GM10847 (cell line): ENCODE results near the gene RPN1.

ENCODE experiments used
- POLR2A ChIP-seq: IDR thresholded peaks from 2 replicates; pipeline ENCODE4 v1.6.1; 2011; ENCODE audit not compliant: insufficient read length; ENCODE audit errors: extremely low read depth

The RPN1 gene

GRCh38 chr3:128650096-128651050 lies at the start of gene RPN1:
RPN1 (minus strand) TSS chr3:128650818; CDS start chr3:128650800, 18 bp downstream.
- TF ChIP-seq POLR2A: peak; percentile 89

- TF ChIP-seq POLR2A: no peak
Measured at GRCh38 chr3:128698211-128699047, 47.8 kb upstream of the RPN1 start.

- TF ChIP-seq POLR2A: no peak
Measured at GRCh38 chr3:128697341-128697740, 46.7 kb upstream of the RPN1 start.

GRCh38 chr3:128693696-128694095 lies 43.1 kb upstream of the RPN1 start:
- no peak for TF ChIP-seq POLR2A

GRCh38 chr3:128689060-128689459 lies 38.4 kb upstream of the RPN1 start:
- no peak for TF ChIP-seq POLR2A

- no peak for TF ChIP-seq POLR2A
Measured at GRCh38 chr3:128686465-128686864, 35.8 kb upstream of the RPN1 start.

- TF ChIP-seq POLR2A: no peak
Measured at GRCh38 chr3:128684986-128685726, 34.5 kb upstream of the RPN1 start.

GRCh38 chr3:128683957-128684356 lies 33.3 kb upstream of the RPN1 start:
- no peak for TF ChIP-seq POLR2A

- no peak for TF ChIP-seq POLR2A
Measured at GRCh38 chr3:128681369-128681829, 30.8 kb upstream of the RPN1 start.

GRCh38 chr3:128680603-128681368 lies 30.2 kb upstream of the RPN1 start:
- peak; percentile 57 for TF ChIP-seq POLR2A

- no peak for TF ChIP-seq POLR2A
Measured at GRCh38 chr3:128679338-128679737, 28.7 kb upstream of the RPN1 start.

- no peak for TF ChIP-seq POLR2A
Measured at GRCh38 chr3:128674161-128674784, 23.7 kb upstream of the RPN1 start.

- no peak for TF ChIP-seq POLR2A
Measured at GRCh38 chr3:128667641-128668040, 17.0 kb upstream of the RPN1 start.
